ENCODE results near the gene MYH6.

GRCh38 chr14:23405516-23406025, 2.5 kb downstream of the MYH6 start:
- no peak for TF ChIP-seq CTCF (IDR thresholded peaks at IDR 0.05; ENCODE audit: insufficient read depth, low read depth, low read length)
- no peak for TF ChIP-seq EZH2 (IDR thresholded peaks at IDR 0.05; ENCODE audit: insufficient read depth, low read length)
